ENCODE data around the gene WDPCP. TPM values are rescaled to one million over a fixed set of nuclear protein-coding genes. Genes with fewer than 3 reads are reported as not detected.
"Not testable (repeated sequence)": the region's sequence is repeated elsewhere in the genome, so short reads cannot be mapped to it uniquely, and the experiment has no call there.

The WDPCP gene
- total RNA-seq, 4 donors from 2014 or later: 15.9 to 18.5 (median 17.4) TPM

DNA sequence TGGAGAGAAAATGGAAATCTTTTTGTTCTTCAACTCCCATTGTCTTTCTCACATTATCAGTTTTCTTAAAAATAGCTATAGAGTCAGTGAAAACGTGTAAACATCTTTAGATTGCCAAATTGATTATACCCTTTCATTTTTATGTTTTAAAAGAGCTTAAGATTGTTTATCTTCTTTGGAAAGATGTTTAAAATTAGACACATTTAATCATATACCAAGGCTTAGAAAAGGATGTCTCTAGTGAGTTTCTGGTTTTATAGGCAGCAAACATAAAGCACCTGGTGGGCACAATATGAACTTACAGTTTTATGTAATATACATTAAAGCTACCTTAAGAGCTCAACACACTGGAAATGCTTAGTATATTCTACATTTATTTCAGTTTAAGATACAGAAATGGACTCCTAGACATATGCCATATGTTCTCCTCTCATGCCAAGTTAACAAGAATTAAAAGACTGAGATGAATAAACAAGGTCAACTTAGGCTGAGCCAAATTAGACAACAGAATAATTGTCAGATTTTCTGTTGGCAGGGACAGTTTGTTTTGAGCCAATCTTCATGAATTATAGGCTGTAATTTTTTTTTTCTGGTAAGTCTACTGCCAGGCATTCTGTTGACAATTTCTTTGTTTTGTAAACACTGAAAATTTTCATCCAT is 425.0 kb downstream of the WDPCP start:
- no peak for DNase-seq (ENCODE audit: low spot score)
- TF ChIP-seq CTCF (IDR thresholded peaks at IDR 0.05): no peak
- ATAC-seq (ENCODE audit: low FRiP score): no peak

- TF ChIP-seq CTCF (IDR thresholded peaks at IDR 0.05): no peak
- no peak for ATAC-seq (ENCODE audit: low FRiP score)
- DNase-seq (ENCODE audit: low spot score): no peak
Observed at GRCh38 chr2:63159262-63159661, 429.0 kb downstream of the WDPCP start.

DNA sequence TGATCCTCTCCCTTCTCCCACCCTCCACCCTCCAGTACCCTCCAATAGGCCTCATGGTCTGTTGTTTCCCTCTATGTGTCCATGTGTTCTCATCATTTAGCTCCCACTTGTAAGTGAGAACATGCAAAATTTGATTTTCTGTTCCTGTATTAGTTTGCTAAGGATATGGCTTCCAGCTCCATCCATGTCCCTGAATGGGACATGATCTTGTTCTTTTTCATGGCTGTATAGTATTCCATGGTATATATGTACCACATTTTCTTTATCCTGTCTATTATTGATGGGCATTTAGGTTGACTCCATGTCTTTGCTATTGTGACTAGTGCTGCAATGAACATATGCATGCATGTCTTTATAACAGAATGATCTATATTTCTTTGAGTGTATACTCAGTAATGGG is 451.6 kb downstream of the WDPCP start:
- ATAC-seq (ENCODE audit: low FRiP score); DNase-seq (ENCODE audit: low spot score): not testable (repeated sequence)

GRCh38 chr2:63132020-63132419 is 456.3 kb downstream of the WDPCP start:
- DNase-seq (ENCODE audit: low spot score): no peak
- no peak for TF ChIP-seq CTCF (IDR thresholded peaks at IDR 0.05)
- ATAC-seq (ENCODE audit: low FRiP score): no peak

- no peak for ATAC-seq (ENCODE audit: low FRiP score)
- no peak for DNase-seq (ENCODE audit: low spot score)
- no peak for TF ChIP-seq CTCF (IDR thresholded peaks at IDR 0.05)
Observed at GRCh38 chr2:63131196-63131595, 457.1 kb downstream of the WDPCP start.

GRCh38 chr2:63127594-63127993 is 460.7 kb downstream of the WDPCP start:
- ATAC-seq (ENCODE audit: low FRiP score) (no peak), DNase-seq (ENCODE audit: low spot score) (no peak)
- no peak for TF ChIP-seq CTCF (IDR thresholded peaks at IDR 0.05)

DNA sequence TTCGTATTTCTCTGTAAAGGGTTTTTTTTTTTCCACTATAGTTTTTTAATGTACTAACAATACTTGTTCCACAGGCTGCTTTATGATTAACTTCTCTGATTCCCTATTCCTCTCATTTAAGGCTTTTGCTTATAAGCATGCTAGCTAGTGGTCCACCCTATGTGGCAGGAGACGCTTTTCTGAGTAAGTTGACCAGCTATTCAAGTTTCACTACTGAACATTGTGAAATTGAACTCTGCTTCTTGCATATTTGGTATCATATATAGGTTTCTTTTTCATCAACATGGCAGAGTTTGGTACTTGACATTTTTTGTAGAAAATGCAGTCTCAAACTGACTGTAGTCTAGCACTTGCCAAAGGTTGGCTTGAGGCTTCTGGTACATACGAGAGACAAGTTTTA is 463.4 kb downstream of the WDPCP start:
- DNase-seq (ENCODE audit: low spot score) (no peak), ATAC-seq (ENCODE audit: low FRiP score) (no peak)
- TF ChIP-seq CTCF (IDR thresholded peaks at IDR 0.05): no peak
